Transverse colon (tissue), 3 donors: Measurements from ENCODE around the gene MORC1.

Experiments used
- POLR2A ChIP-seq: fragments of 450-650 bp; IDR thresholded peaks from one replicate; pipeline ENCODE4 v1.6.1; 2016; ENCODE audit warnings: antibody characterized with exemption, mild to moderate bottlenecking, moderate library complexity
- TF ChIP-seq, protein P1 (sequence below), 5 experiments: fragments of 200-600 bp in 3 of 5; fragments of 450-650 bp in 2 of 5; sonication (generic) in 3 of 5; IDR thresholded peaks; 1 replicate in 2 of 5; 2 replicates in 3 of 5; pipeline ENCODE4 v1.5.1; 2016 to 2017; ENCODE audit warnings: antibody characterized with exemption in 5 of 5, inconsistent platforms in 3 of 5, mild to moderate bottlenecking in 2 of 5, moderate library complexity in 1 of 5

DNA sequence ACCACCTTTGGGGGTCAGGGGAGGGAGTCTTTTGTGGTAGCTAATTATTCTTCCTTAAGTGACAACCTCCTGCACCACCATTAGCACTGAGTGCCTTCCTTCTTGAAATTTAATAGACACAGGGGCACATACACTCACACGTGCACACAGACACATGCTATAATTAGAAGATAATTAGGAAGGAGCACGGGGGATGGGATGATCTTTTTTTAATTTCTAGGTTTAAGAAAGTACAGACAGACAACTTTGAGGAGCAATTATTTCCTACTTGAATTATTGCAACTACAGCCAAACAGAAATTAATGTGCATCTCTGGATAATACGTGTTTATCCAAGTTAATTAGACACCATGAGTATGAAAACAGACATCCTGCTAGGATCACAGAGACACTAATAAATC is 119.5 kb downstream of the MORC1 start:
- TF ChIP-seq, protein P1, sequence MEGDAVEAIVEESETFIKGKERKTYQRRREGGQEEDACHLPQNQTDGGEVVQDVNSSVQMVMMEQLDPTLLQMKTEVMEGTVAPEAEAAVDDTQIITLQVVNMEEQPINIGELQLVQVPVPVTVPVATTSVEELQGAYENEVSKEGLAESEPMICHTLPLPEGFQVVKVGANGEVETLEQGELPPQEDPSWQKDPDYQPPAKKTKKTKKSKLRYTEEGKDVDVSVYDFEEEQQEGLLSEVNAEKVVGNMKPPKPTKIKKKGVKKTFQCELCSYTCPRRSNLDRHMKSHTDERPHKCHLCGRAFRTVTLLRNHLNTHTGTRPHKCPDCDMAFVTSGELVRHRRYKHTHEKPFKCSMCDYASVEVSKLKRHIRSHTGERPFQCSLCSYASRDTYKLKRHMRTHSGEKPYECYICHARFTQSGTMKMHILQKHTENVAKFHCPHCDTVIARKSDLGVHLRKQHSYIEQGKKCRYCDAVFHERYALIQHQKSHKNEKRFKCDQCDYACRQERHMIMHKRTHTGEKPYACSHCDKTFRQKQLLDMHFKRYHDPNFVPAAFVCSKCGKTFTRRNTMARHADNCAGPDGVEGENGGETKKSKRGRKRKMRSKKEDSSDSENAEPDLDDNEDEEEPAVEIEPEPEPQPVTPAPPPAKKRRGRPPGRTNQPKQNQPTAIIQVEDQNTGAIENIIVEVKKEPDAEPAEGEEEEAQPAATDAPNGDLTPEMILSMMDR (IDR thresholded peaks at IDR 0.05): no peak
- TF ChIP-seq POLR2A: no peak
